Measurements from ENCODE around the gene TAC4.
A peak's percentile ranks its signal among the peaks of the same experiment; 100 is the strongest.

The TAC4 gene

GRCh38 chr17:49798182-49798581 is 49.7 kb downstream of the TAC4 start:
- no peak for DNase-seq

- no peak for DNase-seq
These were observed 52.5 kb downstream of the TAC4 start for GRCh38 chr17:49795372-49795771.

GRCh38 chr17:49793309-49793708 is 54.6 kb downstream of the TAC4 start:
- no peak for DNase-seq

GRCh38 chr17:49789243-49789578 is 58.7 kb downstream of the TAC4 start:
- no peak for DNase-seq

- peak; percentile 100 for DNase-seq
These were observed 59.2 kb downstream of the TAC4 start, which contains the start of gene KAT7 for GRCh38 chr17:49788478-49789242. KAT7 (plus strand) TSS chr17:49788681; CDS start chr17:49788835, 154 bp downstream.
